Retinal pigment epithelial cell (primary cell): ENCODE results near the gene CPNE9.

Source experiments
- DNase-seq: peaks from one replicate; pipeline ENCODE4 v3.0.0-alpha.2; 2010; ENCODE audit warnings: low read depth
- H3K4me3 ChIP-seq: 2 replicates; pipeline ENCODE4 v1.5.1; 2011; ENCODE audit warnings: mild to moderate bottlenecking, low read length, control low read depth, moderate library complexity
- CTCF ChIP-seq: conservative IDR thresholded peaks from 2 replicates; pipeline ENCODE4 v1.5.1; 2011; ENCODE audit warnings: low read depth, low read length, control low read depth, inconsistent platforms

Gene CPNE9

GRCh38 chr3:9777694-9778021, 74.0 kb downstream of the CPNE9 start:
- DNase-seq: no peak
- no peak overlapping the region for H3K4me3 ChIP-seq
- TF ChIP-seq CTCF: no peak

DNA sequence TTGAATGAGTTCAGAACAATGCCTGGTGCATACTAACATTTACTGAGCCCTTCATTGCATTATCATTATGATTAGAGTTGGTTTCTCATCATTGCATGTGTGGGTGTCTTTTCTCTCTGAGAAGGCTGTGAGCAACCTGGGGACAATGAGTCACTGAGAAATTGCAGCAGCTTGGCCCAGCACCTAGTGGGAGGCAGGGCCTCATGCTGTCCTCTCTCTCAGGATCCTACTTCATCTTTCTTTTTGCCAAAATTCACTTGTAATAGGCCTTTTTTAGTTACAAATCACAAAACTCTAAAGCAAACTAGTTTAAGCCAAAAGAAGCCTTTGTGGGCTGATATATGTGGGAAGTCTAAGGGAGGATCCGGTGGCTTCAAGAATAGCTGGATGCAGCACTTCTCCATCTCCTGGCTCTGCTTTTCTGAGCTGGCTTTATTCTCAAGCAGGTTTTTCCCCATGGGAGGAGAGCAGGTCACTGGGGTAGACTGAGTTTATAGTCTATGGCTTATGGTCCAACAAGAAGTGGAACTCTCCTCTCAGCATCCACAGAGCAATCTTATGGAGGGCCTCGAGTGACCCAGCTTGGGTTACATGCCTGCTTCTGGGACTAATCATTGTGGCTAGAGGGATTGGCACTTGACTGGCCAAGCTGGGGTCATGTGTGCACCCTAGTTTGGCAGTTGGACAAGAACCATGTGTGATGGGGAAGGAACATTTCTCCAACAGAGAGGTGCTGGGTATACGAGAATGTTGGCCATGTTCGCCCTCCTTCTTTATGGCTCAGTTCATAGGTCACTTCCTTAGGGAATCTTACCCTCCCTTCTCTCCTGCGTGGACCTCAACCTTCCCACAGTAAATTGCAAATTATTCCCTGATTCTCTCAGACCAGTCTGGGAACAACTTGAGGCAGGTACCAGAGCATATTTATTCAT, 74.8 kb downstream of the CPNE9 start:
- TF ChIP-seq CTCF: no peak
- no peak for DNase-seq
- H3K4me3 ChIP-seq: no peak overlapping the region

- no peak for TF ChIP-seq CTCF
- DNase-seq: no peak
- no peak overlapping the region for H3K4me3 ChIP-seq
Observed at GRCh38 chr3:9779075-9779593, 75.5 kb downstream of the CPNE9 start.
